Tibial nerve (tissue), 3 donors: ENCODE results near the gene FLRT1.

ENCODE experiments used
- POLR2A ChIP-seq, 2 donors: fragments of 450-650 bp; IDR thresholded peaks; one replicate each; pipeline ENCODE4 v1.6.1; 2017; ENCODE audit warnings: antibody characterized with exemption in 2 of 2, mild to moderate bottlenecking in 2 of 2, moderate library complexity in 2 of 2
- TF ChIP-seq, protein P1 (sequence below), 5 experiments: fragments of 200-600 bp in 3 of 5; fragments of 450-650 bp in 2 of 5; sonication (generic) in 3 of 5; IDR thresholded peaks; one replicate each; pipeline ENCODE4 v1.5.1; 2016 to 2019; ENCODE audit warnings: antibody characterized with exemption in 5 of 5, mild to moderate bottlenecking in 3 of 5, moderate library complexity in 2 of 5

DNA sequence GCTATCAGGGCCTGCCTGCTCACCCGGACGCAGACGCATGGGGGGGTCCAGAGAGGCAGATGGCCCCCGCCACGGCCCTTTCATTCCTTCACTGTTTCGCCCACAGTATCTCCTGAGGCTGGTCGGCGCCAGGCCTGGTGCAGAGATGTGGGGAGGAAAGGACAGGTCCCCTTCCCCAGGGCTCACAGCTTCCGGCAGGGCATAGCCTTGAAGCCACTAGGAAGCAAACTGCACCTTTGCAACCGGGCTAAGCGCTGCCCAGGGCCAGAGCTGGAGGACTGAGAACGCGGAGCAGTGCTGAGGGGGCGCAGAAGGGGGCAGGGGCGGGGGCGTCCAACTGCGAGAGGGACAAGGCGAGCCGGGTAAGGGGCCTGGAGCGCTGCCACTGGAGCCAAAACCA, 20.2 kb upstream of the FLRT1 start:
- TF ChIP-seq, protein P1, sequence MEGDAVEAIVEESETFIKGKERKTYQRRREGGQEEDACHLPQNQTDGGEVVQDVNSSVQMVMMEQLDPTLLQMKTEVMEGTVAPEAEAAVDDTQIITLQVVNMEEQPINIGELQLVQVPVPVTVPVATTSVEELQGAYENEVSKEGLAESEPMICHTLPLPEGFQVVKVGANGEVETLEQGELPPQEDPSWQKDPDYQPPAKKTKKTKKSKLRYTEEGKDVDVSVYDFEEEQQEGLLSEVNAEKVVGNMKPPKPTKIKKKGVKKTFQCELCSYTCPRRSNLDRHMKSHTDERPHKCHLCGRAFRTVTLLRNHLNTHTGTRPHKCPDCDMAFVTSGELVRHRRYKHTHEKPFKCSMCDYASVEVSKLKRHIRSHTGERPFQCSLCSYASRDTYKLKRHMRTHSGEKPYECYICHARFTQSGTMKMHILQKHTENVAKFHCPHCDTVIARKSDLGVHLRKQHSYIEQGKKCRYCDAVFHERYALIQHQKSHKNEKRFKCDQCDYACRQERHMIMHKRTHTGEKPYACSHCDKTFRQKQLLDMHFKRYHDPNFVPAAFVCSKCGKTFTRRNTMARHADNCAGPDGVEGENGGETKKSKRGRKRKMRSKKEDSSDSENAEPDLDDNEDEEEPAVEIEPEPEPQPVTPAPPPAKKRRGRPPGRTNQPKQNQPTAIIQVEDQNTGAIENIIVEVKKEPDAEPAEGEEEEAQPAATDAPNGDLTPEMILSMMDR (IDR thresholded peaks at IDR 0.05) = no peak
- TF ChIP-seq POLR2A (IDR thresholded peaks at IDR 0.05) = no peak
